ENCODE measurements around the gene USP21.
"Not testable (repeated sequence)": the region's sequence is repeated elsewhere in the genome, so short reads cannot be mapped to it uniquely, and the experiment has no call there.

USP21 gene

GRCh38 chr1:161115132-161115711, 44.1 kb upstream of the USP21 start:
- no peak overlapping the region for H3K4me3 ChIP-seq (ENCODE audit: low read depth in 1 of 2, low read length in 1 of 2)
- no peak for TF ChIP-seq CTCF (IDR thresholded peaks at IDR 0.05)

DNA sequence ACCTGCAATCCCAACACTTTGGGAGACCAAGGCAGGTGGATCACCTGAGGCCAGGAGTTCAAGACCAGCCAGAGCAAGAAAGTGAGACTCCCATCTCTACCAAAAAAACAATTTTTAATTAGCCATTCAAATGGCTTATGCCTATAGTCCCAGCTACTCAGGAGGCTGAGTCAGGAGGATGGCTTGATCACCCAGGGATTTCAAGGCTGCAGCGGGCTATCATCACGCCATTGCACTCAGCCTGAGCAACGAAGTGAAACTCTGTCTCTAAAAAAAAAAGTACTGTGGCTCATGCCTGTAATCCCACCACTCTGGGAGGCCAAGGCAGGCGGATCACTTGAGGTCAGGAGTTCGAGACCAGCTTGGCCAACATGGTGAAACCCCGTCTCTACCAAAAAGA, 43.3 kb upstream of the USP21 start:
- not testable (repeated sequence) for H3K27me3 ChIP-seq; H3K4me3 ChIP-seq (ENCODE audit: low read depth in 1 of 2, low read length in 1 of 2); H3K9me3 ChIP-seq; H3K27ac ChIP-seq
- Histone ChIP-seq H3K4me1 (ENCODE audit: control insufficient read depth in 1 of 2, insufficient read depth in 1 of 2, low read depth in 1 of 2, low read length in 1 of 2) (peaks cover 43 to 48% of the 10 kb centered on the region in 2 experiments), H3K36me3 (peaks cover 20% of the 10 kb centered on the region)

More at GRCh38 chr1:161115132-161115711, 44.1 kb upstream of the USP21 start:
- H3K9me3 ChIP-seq, result no peaks in the 10 kb centered on the region
- H3K27ac ChIP-seq, result no peak overlapping the region
- peaks cover 13% of the 10 kb centered on the region for H3K36me3 ChIP-seq
- H3K4me1 ChIP-seq (ENCODE audit: control insufficient read depth in 1 of 2, insufficient read depth in 1 of 2, low read depth in 1 of 2, low read length in 1 of 2), result peaks cover 40 to 44% of the 10 kb centered on the region in 2 experiments
- H3K27me3 ChIP-seq, result no peaks in the 10 kb centered on the region

- peaks cover 37% of the 10 kb centered on the region for H3K36me3 ChIP-seq
- H3K27me3 ChIP-seq, result no peaks in the 10 kb centered on the region
- peak; percentile 53 for TF ChIP-seq CTCF (IDR thresholded peaks at IDR 0.05)
- H3K27ac ChIP-seq, result peak within 1 kb of the TSS; percentile 91
- no peaks in the 10 kb centered on the region for H3K9me3 ChIP-seq
- peaks cover 50 to 54% of the 10 kb centered on the region in 2 experiments for H3K4me1 ChIP-seq (ENCODE audit: control insufficient read depth in 1 of 2, insufficient read depth in 1 of 2, low read depth in 1 of 2, low read length in 1 of 2)
- peak within 1 kb of the TSS; percentile 86 to 95 for H3K4me3 ChIP-seq (ENCODE audit: low read depth in 1 of 2, low read length in 1 of 2)
These were observed 41.3 kb upstream of the USP21 start, which contains the start of the genes NIT1 and PFDN2 for GRCh38 chr1:161117759-161118581. Gene NIT1 (plus strand): TSS chr1:161118105. CDS start chr1:161118177, 72 bp downstream. Gene PFDN2 (minus strand): TSS chr1:161118037. CDS start chr1:161118026, 11 bp downstream.

GRCh38 chr1:161119092-161119903, 40.0 kb upstream of the USP21 start:
- Histone ChIP-seq H3K4me3 (ENCODE audit: low read depth in 1 of 2, low read length in 1 of 2) (peak overlapping the region; percentile 86 to 95), H3K36me3 (peaks cover 50% of the 10 kb centered on the region), H3K27me3 (no peaks in the 10 kb centered on the region), H3K4me1 (ENCODE audit: control insufficient read depth in 1 of 2, insufficient read depth in 1 of 2, low read depth in 1 of 2, low read length in 1 of 2) (peaks cover 50 to 54% of the 10 kb centered on the region in 2 experiments), H3K27ac (peak overlapping the region; percentile 91), H3K9me3 (no peaks in the 10 kb centered on the region)
- peak; percentile 42 for TF ChIP-seq CTCF (IDR thresholded peaks at IDR 0.05)

- H3K27ac ChIP-seq, result peak overlapping the region; percentile 91
These were observed 38.2 kb upstream of the USP21 start for GRCh38 chr1:161121042-161121650.

More at GRCh38 chr1:161121042-161121650, 38.2 kb upstream of the USP21 start:
- Histone ChIP-seq H3K9me3 (no peaks in the 10 kb centered on the region), H3K36me3 (peaks cover 68% of the 10 kb centered on the region), H3K27me3 (no peaks in the 10 kb centered on the region), H3K4me1 (ENCODE audit: control insufficient read depth in 1 of 2, insufficient read depth in 1 of 2, low read depth in 1 of 2, low read length in 1 of 2) (peaks cover 50 to 54% of the 10 kb centered on the region in 2 experiments), H3K4me3 (ENCODE audit: low read depth in 1 of 2, low read length in 1 of 2) (peak overlapping the region in 1 of 2 experiments; percentile 18)
- no peak for TF ChIP-seq CTCF (IDR thresholded peaks at IDR 0.05)
